Upper lobe of right lung (tissue), 1 donor: ENCODE data around the gene JAZF1. TPM values are rescaled to one million over a fixed set of nuclear protein-coding genes. Genes with fewer than 3 reads are reported as not detected.

Experiments
- ATAC-seq: fragments of 200-7000 bp; cut with Tn5 transposase; one replicate; pipeline ENCODE4 v1.9.1; 2020; ENCODE audit warnings: mild to moderate bottlenecking, moderate library complexity
- DNase-seq: peaks from one replicate; pipeline ENCODE4 v3.0.0-alpha.2; 2020
- H3K27ac ChIP-seq: fragments of 200-600 bp; one replicate; pipeline ENCODE4 v1.8.0; 2022
- H3K27me3 ChIP-seq: fragments of 200-600 bp; one replicate; pipeline ENCODE4 v1.8.0; 2022; ENCODE audit warnings: mild to moderate bottlenecking
- H3K36me3 ChIP-seq: fragments of 200-600 bp; one replicate; pipeline ENCODE4 v1.8.0; 2022
- H3K4me1 ChIP-seq: fragments of 200-600 bp; one replicate; pipeline ENCODE4 v1.8.0; 2022
- H3K4me3 ChIP-seq: fragments of 200-600 bp; one replicate; pipeline ENCODE4 v1.8.0; 2022; ENCODE audit warnings: mild to moderate bottlenecking
- H3K9me3 ChIP-seq: fragments of 200-600 bp; one replicate; pipeline ENCODE4 v1.8.0; 2022
- CTCF ChIP-seq: fragments of 200-600 bp; IDR thresholded peaks from one replicate; pipeline ENCODE4 v1.8.0; 2022; ENCODE audit warnings: antibody characterized with exemption
- intact Hi-C: fragments of 100-400 bp; cut with DNase I; formaldehyde crosslinking; loops from one replicate; pipeline ENCODE4 v1.11.0; 2022
- total RNA-seq: library from RNA; stranded (reverse); fragmentation: NEBNext Ultra II Directional; extraction: Animal tissue kit (Norgen Biotek cat#: 25700); gene quantifications from one replicate; pipeline ENCODE4 v1.2.1, GENCODE V29; 2021
- donor health status: DM: no; HTN: yes; CAD: no; lungs with severe emphysema.

The JAZF1 gene
- total RNA-seq, 1 donor from 2014 or later = 20.6 TPM

- Histone ChIP-seq H3K4me1 (no peaks in the 10 kb centered on the region), H3K9me3 (no peaks in the 10 kb centered on the region), H3K4me3 (no peak overlapping the region), H3K27ac (no peak overlapping the region), H3K36me3 (no peaks in the 10 kb centered on the region), H3K27me3 (no peaks in the 10 kb centered on the region)
- intact Hi-C loops = no loop called here
- no peak for TF ChIP-seq CTCF
- ATAC-seq = no peak
- DNase-seq = no peak
These were observed 271.9 kb downstream of the JAZF1 start for GRCh38 chr7:27908534-27909165.

GRCh38 chr7:27906385-27907091 lies 274.1 kb downstream of the JAZF1 start:
- TF ChIP-seq CTCF = no peak
- peaks cover 4% of the 10 kb centered on the region for H3K4me1 ChIP-seq
- no peaks in the 10 kb centered on the region for H3K36me3 ChIP-seq
- intact Hi-C loops = no loop called here
- ATAC-seq (no peak), DNase-seq (no peak)
- no peak overlapping the region for H3K27ac ChIP-seq
- no peak overlapping the region for H3K4me3 ChIP-seq
- no peaks in the 10 kb centered on the region for H3K27me3 ChIP-seq
- no peaks in the 10 kb centered on the region for H3K9me3 ChIP-seq

- TF ChIP-seq CTCF = no peak
- Histone ChIP-seq H3K27me3 (no peaks in the 10 kb centered on the region), H3K9me3 (no peaks in the 10 kb centered on the region), H3K27ac (no peak overlapping the region), H3K4me3 (no peak overlapping the region), H3K36me3 (no peaks in the 10 kb centered on the region), H3K4me1 (peaks cover 8% of the 10 kb centered on the region)
- no peak for ATAC-seq
- intact Hi-C loops = no loop called here
- no peak for DNase-seq
These were observed 274.6 kb downstream of the JAZF1 start for GRCh38 chr7:27905951-27906350.

- DNase-seq (no peak), ATAC-seq (peak; percentile 59)
- intact Hi-C loops = no loop called here
- TF ChIP-seq CTCF = no peak
- Histone ChIP-seq H3K9me3 (no peaks in the 10 kb centered on the region), H3K36me3 (no peaks in the 10 kb centered on the region), H3K27ac (peak overlapping the region; percentile 75), H3K4me1 (peaks cover 16% of the 10 kb centered on the region), H3K27me3 (no peaks in the 10 kb centered on the region), H3K4me3 (peak overlapping the region; percentile 12)
These were observed 279.4 kb downstream of the JAZF1 start for GRCh38 chr7:27901028-27901760.

- DNase-seq (no peak), ATAC-seq (no peak)
- H3K27me3 ChIP-seq = no peaks in the 10 kb centered on the region
- H3K9me3 ChIP-seq = no peaks in the 10 kb centered on the region
- TF ChIP-seq CTCF = no peak
- H3K27ac ChIP-seq = no peak overlapping the region
- intact Hi-C loops = no loop called here
- peaks cover 16% of the 10 kb centered on the region for H3K4me1 ChIP-seq
- H3K4me3 ChIP-seq = no peak overlapping the region
- H3K36me3 ChIP-seq = no peaks in the 10 kb centered on the region
These were observed 280.6 kb downstream of the JAZF1 start for GRCh38 chr7:27900006-27900405.
